Choroid plexus epithelial cell (primary cell): ENCODE results near the gene LDHA.

ENCODE experiments used
- DNase-seq: peaks from one replicate; pipeline ENCODE4 v3.0.0-alpha.2; 2010; ENCODE audit warnings: low read depth
- H3K4me3 ChIP-seq: 2 replicates; pipeline ENCODE4 v1.5.1; 2011; ENCODE audit warnings: low read depth, mild to moderate bottlenecking, control low read depth, low read length, moderate library complexity
- TF ChIP-seq, protein P1 (sequence below): conservative IDR thresholded peaks from 2 replicates; pipeline ENCODE4 v1.5.1; 2011; ENCODE audit warnings: low read depth, mild to moderate bottlenecking, control low read depth, inconsistent platforms, low read length, moderate library complexity

The LDHA gene

GRCh38 chr11:18394275-18394927 lies at the start of gene LDHA:
Gene LDHA, plus strand, starts transcription at chr11:18394563. Its CDS starts 2,280 bp downstream, at chr11:18396843.
- H3K4me3 ChIP-seq = peak within 1 kb of the TSS; percentile 65
- DNase-seq = peak; percentile 98
- TF ChIP-seq, protein P1, sequence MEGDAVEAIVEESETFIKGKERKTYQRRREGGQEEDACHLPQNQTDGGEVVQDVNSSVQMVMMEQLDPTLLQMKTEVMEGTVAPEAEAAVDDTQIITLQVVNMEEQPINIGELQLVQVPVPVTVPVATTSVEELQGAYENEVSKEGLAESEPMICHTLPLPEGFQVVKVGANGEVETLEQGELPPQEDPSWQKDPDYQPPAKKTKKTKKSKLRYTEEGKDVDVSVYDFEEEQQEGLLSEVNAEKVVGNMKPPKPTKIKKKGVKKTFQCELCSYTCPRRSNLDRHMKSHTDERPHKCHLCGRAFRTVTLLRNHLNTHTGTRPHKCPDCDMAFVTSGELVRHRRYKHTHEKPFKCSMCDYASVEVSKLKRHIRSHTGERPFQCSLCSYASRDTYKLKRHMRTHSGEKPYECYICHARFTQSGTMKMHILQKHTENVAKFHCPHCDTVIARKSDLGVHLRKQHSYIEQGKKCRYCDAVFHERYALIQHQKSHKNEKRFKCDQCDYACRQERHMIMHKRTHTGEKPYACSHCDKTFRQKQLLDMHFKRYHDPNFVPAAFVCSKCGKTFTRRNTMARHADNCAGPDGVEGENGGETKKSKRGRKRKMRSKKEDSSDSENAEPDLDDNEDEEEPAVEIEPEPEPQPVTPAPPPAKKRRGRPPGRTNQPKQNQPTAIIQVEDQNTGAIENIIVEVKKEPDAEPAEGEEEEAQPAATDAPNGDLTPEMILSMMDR = no peak

- H3K4me3 ChIP-seq = no peak overlapping the region
- DNase-seq = peak; percentile 64
These were observed 46.8 kb upstream of the LDHA start for GRCh38 chr11:18347471-18348125.

GRCh38 chr11:18352581-18352980 lies 41.8 kb upstream of the LDHA start:
- TF ChIP-seq, protein P1 = no peak
- H3K4me3 ChIP-seq = no peak overlapping the region
- DNase-seq = peak; percentile 45

More at GRCh38 chr11:18347471-18348125, 46.8 kb upstream of the LDHA start:
- TF ChIP-seq, protein P1 = no peak

DNA sequence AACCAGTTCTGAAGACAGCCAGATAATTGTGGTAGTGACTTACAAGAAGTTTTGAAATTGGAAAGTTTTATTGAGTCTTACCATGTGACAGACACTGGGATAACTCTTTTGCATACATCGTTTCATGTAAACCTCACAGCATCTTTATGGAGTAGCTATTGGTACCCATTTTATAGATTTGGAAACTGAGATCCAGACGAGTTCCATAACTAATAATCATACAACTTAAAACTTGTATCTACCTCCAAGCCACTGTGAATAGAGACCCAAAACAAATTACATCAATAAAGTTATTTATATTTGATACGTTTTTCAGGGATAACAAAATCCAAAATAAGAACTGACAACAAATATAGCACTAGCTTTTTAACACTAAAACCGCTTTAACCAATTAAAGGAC lies 35.7 kb upstream of the LDHA start:
- DNase-seq = no peak
- TF ChIP-seq, protein P1 = no peak
- no peak overlapping the region for H3K4me3 ChIP-seq

DNA sequence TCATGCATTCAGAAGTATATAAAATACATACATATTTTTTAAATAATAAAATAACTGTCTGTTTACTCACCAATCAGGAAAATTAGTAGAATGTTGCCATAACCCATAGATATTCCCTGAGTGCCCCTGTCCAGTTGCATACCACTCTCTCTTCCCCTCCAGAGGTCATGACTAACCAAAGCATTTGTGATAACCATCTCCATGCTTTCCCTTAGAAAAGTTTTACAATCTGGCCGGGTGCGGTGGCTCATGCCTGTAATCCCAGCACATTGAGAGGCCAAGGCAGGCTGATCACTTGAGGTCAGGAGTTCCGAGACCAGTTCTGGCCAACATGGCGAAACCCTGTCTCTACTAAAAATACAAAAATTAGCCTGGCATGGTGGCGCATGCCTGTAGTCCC lies 33.2 kb upstream of the LDHA start:
- TF ChIP-seq, protein P1 = no peak
- no peak for DNase-seq

DNA sequence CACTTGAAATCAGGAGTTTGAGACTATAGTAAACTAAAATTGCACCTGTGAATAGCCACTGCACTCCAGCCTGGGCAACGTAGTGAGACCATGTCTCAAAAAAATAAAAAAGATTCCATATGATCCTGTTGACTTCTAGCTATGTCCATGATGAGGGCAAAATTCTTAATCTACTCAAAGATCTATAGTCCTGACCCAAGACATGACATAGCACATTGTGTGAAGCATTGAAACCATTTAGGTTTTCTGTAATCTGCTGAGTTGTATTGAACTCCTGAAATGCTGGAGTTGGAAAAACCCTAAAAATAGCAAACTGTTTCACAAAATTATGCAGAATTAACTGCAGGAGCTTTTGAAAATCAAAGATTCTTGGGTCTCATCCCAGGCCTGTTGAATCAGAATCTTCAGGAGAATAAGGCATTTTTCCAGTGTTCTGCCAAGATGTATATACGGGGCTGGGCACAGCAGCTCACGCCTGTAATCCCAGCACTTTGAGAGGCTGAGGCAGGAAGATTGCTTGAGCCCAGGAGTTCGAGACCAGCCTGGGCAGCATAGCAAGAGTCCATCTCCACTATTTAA lies 29.8 kb upstream of the LDHA start:
- no peak overlapping the region for H3K4me3 ChIP-seq
- DNase-seq = no peak
- TF ChIP-seq, protein P1 = no peak

More for the DNA sequence above, 33.2 kb upstream of the LDHA start:
- H3K4me3 ChIP-seq = no peak overlapping the region
